Embryonic facial prominence (tissue), 1 donor: ENCODE results near the gene WDR93.

ENCODE experiments used
- DNase-seq: peaks from one replicate; pipeline ENCODE4 v3.0.0-alpha.2; 2016; ENCODE audit errors: extremely low spot score

WDR93 gene

GRCh38 chr15:89749054-89749453, 58.4 kb downstream of the WDR93 start:
- DNase-seq, result no peak

DNA sequence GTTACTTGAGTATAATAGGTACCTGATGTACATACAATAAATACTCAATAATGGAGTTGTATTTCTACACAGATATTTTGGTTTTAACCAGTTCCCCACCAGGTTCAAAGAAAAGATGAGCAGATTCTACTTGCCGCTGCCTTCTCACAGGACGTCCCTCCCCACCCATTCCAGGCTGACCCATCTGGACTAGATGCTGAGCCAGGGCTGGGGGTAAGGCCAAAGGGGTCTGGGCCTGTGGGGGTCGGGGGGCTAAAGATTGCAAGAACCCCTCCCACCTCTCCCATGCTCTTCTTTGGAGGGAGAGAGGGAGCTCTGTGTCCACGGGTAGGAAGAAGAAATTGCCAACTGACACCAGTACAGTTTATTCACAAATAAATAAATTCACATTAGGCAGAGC, 58.9 kb downstream of the WDR93 start:
- DNase-seq, result no peak

GRCh38 chr15:89749951-89750559, 59.4 kb downstream of the WDR93 start:
- no peak for DNase-seq

GRCh38 chr15:89750560-89751542, 60.2 kb downstream of the WDR93 start, which contains the start of gene MESP1:
Gene MESP1, minus strand, starts transcription at chr15:89751249. Its CDS starts 18 bp downstream, at chr15:89751231.
- DNase-seq, result peak; percentile 80

DNA sequence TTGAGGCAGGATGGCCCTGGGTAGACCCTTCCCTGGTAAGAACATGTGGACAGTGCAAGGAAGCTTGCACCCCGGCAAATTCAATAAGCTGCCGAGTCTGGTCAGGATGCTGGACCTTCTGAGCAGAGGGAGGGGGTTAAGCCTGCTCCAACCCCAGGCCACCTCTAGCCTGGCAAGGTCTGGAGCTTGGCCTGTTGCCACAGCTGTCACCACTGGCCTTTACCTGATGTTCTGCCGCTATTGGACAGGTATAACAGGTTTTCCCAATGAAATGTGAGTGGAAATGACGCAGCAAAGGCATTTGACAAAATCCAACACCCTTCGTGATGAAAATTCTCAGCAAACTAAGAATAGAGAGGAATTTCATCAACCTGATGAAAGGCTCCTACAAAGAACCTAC, 61.1 kb downstream of the WDR93 start:
- no peak for DNase-seq

GRCh38 chr15:89753855-89754254, 63.2 kb downstream of the WDR93 start:
- no peak for DNase-seq

DNA sequence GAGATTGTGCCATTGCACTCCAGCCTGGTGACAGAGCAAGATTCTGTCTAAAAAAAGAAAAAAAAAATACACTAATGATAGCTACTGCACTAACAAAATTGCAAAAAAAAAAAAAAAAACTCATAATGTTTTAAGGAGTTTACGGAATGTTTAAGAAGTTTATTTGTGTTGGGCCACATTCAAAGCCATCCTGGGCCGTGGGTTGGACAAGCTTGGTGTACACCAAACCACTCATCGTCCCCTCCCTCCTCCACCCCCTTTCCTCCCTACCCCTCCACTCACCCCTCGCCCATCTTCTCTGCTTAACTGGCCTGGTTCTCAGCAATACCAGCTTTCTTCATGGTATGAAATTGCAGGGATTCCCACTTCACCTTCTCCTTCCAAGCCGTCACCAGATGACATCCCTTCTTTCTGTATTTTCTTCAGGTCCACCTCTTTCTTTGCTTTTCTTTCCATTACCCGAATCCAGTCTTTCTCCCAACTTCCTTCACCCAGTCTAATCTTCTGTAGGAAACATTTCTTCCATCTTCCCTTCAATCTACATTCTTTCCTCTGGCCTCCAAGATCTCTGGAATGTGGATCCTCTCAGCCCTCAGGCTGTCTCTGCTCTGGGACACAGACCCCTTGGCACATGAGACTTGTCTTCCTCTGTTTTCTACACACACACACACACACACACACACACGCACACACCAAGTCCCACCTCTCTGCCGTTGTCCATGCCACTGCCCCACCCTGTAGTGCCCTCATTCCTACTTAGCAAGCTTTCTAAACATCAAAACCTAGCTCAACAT, 63.9 kb downstream of the WDR93 start:
- DNase-seq, result no peak

DNA sequence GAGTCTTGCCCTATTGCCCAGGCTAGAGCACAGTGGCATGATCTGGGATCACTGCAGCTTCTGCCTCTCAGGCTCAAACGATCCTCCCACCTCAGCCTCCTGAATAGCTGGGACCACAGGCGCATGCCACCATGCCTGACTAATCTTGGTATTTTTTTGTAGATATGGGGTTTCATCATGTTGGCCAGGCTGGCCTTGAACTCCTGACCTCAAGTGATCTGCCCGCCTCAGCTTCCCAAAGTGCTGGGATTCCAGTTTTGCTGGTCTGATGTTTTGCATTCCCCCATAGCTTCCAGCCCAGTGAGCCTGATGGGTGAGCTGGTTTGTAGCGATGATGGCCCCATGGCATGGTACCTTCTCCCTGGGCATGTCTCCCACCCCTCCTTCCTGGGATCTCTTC, 65.1 kb downstream of the WDR93 start:
- no peak for DNase-seq

- DNase-seq, result no peak
These were observed 66.3 kb downstream of the WDR93 start for GRCh38 chr15:89756897-89757296.

DNA sequence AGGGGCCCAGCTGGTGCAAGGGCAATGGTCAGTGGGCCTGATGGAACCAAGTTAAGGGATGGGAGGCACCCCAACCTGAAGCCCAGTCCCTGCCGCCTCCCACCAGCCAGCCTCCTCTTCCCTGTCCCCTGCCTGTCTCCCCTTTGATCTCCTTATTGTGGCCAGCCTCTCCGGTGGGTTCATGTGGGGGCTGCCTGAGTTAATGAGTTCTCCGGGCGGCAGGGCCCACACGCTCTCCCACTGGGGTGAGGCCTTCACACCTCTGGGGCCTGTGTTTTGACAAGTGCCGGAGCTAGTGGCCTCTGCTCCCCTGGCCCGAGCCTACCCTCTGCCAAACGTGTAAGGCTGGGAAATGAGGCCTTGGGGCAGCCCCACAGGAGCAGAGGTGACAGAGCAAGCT, 67.7 kb downstream of the WDR93 start:
- no peak for DNase-seq

DNA sequence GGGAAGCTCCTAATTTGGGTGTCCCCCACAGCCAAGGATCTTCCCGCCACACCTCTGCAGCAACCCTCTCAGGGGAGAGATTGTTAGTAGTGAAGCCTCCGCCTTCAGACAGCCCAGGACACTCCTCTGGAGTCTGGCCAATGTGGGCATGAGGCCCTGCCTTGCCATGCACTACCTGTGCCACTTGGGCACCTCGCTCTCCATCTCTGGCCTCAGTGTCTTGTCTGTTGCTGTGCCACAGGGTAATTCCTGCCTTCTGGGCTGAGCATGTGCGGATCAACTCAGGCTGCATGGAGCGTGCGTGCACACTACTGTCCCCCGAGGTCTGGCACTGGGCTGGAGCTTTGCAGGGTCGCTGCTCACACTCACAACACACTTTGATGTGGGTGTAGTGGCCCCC, 68.4 kb downstream of the WDR93 start:
- DNase-seq, result no peak

DNA sequence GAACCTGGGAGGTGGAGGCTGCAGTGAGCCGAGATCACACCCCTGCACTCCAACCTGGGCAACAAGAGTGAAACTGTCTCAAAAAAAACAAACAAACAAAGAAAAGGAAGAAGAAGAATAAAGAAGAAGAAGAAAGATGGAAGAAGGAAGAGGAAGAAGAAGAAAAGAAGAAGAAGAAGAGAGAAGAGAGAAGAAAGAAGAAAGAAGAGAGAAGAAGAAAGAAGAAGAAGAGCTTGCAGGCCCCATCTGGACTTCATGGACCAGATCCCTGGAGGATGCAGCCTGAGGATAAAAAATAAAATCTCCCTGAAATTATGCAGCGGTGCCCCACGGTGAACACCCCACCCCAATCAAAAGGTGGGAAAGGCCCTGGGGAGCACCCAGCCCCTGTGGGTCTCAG, 69.2 kb downstream of the WDR93 start:
- no peak for DNase-seq

DNA sequence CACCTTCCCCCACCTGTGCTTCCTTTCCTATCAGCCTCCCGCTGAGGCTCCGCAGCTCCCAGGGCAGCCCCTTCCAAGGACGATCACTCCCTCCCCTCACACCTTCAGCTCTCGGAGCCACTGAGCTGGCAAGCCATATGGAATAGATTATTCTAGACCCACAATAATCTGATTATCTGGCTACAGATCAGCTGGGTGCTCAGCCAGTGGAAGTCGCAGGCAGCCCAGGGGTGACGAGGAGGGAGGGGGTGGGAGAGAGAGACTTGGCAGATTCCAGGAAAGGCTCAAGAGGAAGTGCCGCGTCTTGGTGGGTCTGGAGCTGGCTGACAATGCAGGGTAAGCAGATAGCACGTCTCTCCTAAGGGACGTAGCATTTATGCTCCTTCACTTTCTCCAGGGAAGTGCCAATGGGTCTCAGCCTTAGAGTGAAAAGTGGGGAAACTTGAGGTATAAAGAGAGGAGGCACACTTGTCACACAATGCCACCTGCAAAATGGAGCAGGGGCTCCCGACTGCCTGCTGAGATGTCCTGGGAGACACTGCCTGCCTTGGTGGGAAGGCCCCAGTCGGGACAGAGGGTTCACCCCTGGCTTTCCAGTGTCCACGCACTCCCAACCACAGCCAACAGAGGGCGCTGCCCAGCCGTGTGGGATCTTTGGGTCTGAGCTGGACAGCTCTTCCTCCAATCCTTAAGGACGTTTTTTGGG, 69.8 kb downstream of the WDR93 start:
- no peak for DNase-seq

DNA sequence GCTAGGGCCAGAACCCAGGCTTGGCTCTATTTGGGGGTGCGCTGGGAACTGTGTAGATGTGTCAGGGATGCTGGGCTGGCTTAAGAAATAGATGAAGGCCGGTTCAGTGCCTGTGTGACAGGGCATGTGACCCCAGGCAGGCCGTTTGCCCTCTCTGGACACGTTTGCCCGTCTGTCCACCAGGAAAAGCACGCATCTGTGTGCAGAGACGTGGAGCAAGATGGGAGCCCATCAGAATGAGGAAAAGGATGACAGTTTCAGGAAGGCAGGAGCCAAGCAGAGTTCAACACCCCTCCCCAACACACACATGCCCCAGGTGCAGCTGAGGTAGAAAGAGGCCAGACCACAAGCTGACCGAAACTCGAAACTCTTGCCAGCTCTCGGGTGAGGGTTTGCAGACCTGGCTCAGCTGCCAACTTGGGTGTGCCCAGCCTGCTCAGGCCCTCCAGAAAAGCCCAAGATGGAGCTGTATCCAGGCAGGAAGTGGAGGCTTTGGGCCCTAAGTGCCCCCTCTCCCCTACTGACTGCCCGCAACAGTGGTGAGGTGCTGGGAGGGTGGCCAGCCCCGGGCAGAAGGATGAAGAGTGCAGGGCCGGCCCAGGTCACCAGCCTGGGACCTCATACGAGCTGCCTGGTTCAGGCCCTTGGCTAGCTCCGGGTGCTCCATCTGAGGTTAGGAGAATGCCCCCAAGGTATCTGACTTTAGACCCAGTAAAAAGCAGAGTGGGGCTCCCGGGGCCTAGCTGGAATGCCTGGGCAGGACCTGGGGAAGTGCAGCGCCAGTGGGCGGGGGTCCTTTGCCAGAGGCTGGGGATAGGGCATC, 70.6 kb downstream of the WDR93 start:
- DNase-seq, result no peak

DNA sequence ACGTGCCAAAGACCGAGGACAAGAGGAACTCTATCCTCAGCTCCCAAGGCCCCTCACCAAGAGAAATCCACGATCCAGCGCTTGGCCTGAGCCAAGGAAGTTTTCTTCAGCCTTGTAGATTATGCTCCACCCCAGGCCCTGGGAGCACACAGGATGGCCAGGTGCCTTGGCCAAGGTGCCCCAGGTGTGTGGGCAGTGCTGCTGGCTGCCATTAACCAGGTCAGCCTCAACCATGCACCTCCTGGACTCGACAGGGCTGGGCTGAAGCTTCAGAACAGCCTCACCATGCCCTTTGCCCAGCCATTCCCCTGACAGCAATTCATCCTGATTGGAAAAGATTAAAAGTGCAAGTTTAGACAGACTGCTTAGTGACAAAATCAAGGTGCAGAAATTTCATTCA, 71.3 kb downstream of the WDR93 start:
- DNase-seq, result no peak

DNA sequence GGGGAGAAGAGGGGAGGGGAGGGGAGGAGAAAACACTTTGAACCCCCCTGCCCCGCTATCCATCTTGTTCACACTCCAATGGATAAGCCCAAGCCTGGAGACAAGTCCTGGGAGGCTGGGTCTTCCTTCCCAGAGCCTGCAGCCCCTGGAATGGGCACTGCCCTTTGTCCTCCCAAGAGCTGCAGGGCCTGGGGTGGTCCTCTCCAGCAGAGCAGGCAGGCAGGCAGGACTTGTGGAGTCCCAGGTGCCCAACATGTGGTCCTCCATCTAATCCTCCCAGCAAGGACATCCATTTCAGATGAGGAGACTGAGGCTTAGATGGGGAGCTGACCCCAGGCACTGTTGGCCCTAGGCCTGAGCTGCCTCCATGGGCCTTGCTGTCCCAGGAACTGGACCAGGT, 75.1 kb downstream of the WDR93 start:
- DNase-seq, result no peak

DNA sequence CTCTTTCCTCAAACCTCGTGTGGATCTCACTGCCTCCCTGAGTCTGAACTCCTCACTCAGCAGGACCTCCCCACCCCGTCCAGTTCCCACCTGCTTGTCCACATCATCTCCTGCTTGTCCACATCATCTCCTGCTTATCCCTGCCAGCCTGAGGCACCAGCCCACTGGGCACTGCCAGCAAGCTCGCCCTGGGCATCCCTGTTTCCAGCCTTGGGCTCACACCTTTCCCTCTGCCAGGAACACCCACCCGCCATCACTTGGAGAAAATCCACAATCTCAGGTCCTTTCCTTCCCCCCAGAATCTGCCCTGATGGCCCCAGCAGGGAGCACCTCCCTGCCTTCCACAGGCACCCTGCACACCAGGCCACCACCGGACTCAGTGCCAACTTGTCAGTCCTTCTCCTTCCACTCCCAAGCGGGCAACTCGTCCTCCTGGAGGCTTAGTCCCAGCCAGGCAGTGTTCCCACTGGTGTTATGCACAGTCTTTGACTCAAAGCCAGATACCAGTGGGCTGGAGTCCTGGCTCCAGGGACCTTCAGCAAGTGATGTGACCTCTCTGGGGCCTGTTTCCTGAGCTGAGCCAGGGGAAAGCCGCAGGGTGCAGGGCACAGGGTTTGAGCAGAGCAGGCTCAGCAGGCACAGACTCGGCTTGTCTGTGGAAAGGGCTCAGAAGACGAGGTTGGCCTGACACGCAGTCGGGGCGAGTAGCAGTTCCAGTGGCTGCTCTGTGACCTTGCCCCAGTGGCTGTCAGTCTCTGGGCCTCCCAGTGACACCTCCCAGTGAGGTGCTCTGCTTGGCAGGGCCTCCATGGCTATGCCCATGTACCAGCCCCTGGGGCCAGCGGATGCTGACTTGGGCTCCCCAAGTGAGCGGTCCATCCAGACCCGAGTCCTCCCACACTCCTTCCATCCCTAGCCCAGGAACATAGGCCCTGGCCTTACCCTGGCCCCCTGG, 76.0 kb downstream of the WDR93 start:
- no peak for DNase-seq

DNA sequence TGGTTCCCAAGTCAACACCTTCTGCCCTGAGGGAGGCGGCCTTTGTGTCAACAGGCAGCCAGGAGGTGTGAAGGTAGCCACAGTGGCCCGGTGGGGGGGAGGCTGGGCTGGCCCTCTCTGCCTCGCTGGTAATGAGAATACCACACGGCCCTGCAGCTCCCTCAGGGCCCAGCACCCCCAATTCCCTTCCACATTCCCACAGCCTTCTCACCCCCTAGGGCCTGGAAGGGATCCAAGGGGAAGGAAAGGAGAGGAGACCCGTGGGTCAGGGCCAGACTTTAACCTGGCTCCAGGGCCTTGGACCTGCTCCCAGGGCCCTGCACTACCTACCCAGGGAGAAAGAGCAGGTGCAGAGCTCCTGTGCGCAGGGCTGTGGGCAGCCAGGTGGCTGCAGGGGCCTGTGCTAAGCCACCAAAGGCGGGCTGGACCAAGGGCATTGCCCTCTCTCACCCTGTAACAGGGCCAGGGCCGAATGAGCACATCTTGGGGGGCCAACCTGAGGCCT, 76.9 kb downstream of the WDR93 start:
- no peak for DNase-seq

DNA sequence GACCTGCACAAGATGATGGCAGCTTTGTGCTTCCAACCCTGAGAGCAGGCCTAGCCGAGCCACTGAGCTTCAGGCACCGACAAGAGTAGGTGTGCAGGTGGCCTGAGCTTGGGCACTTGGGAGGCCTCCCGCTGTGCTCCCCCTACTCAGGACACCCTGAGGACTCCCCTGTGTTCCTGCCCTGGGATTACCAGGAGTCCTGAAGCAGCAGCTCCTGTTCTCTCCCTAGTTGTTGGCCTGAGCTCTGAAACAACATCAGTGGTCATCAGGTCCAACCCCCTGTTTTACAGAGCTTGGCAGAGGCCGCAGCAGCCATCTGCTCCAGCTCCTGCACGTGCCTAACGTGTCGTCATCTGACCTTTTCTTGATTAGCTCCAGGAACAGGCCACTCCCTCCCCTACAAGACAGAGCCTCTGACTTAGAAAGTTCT, 77.5 kb downstream of the WDR93 start:
- DNase-seq, result no peak
